HepG2 (cell line): ENCODE results near the gene RNPS1. TPM values are rescaled to one million over a fixed set of nuclear protein-coding genes. Genes with fewer than 3 reads are reported as not detected.

Source experiments
- CEBPB ChIP-seq: IDR thresholded peaks from 2 replicates; pipeline ENCODE4 v1.6.1; 2011; ENCODE audit warnings: low read depth, low read length, improper control_type of control experiment, borderline replicate concordance
- FUBP1 ChIP-seq: sonication (generic); formaldehyde crosslinking; IDR thresholded peaks from 2 replicates; pipeline ENCODE4 v1.5.1; 2020; ENCODE audit warnings: missing genetic modification reagents, mild to moderate bottlenecking, borderline replicate concordance
- HNRNPLL ChIP-seq: fragments of 200-400 bp; formaldehyde crosslinking; IDR thresholded peaks from 2 replicates; pipeline ENCODE4 v1.6.1; 2017; ENCODE audit warnings: mild to moderate bottlenecking, low read depth, low read length; ENCODE audit not compliant: poor library complexity, severe bottlenecking
- KDM6A ChIP-seq: IDR thresholded peaks from 2 replicates; pipeline ENCODE4 v1.6.1; 2016; ENCODE audit warnings: low read depth
- MXD3 ChIP-seq: IDR thresholded peaks from 2 replicates; pipeline ENCODE4 v1.6.1; 2016; ENCODE audit warnings: mild to moderate bottlenecking, missing biosample characterization, missing genetic modification reagents
- NAIF1 ChIP-seq: sonication (generic); formaldehyde crosslinking; IDR thresholded peaks from 2 replicates; pipeline ENCODE4 v1.5.0; 2020; ENCODE audit warnings: mild to moderate bottlenecking, missing genetic modification reagents, borderline replicate concordance
- NONO ChIP-seq, 2 experiments: fragments of 450-650 bp in 1 of 2; sonication (generic) in 1 of 2; formaldehyde crosslinking in 1 of 2; IDR thresholded peaks in 1 of 2; conservative IDR thresholded peaks in 1 of 2; 2 replicates each; pipeline versions ENCODE4 v1.6.1 to v1.8.0; 2017 to 2022; ENCODE audit warnings: mild to moderate bottlenecking in 1 of 2, missing genetic modification reagents in 1 of 2, moderate library complexity in 1 of 2
- PRPF4 ChIP-seq: fragments of 200-400 bp; formaldehyde crosslinking; IDR thresholded peaks from 2 replicates; pipeline ENCODE4 v1.6.1; 2016; ENCODE audit warnings: low read length, low read depth; ENCODE audit not compliant: poor library complexity, severe bottlenecking
- SIN3B ChIP-seq: fragments of 150-350 bp; IDR thresholded peaks from 2 replicates; pipeline ENCODE4 v1.6.1; 2014; ENCODE audit warnings: low read length
- THRA ChIP-seq: sonication (generic); formaldehyde crosslinking; IDR thresholded peaks from 2 replicates; pipeline ENCODE4 v1.4.0; 2020; ENCODE audit warnings: missing genetic modification reagents, borderline replicate concordance
- TRIM22 ChIP-seq: fragments of 450-650 bp; IDR thresholded peaks from 2 replicates; pipeline ENCODE4 v1.6.1; 2017
- ZBTB4 ChIP-seq: sonication (generic); formaldehyde crosslinking; IDR thresholded peaks from 2 replicates; pipeline ENCODE4 v1.4.0; 2020; ENCODE audit warnings: missing genetic modification reagents, mild to moderate bottlenecking, borderline replicate concordance
- ZFP1 ChIP-seq: IDR thresholded peaks from 2 replicates; pipeline ENCODE4 v1.6.1; 2016
- ZMYM4 ChIP-seq: sonication (generic); formaldehyde crosslinking; IDR thresholded peaks from 2 replicates; pipeline ENCODE4 v1.8.1; 2023; ENCODE audit warnings: mild to moderate bottlenecking, missing genetic modification reagents
- ZNF275 ChIP-seq: sonication (generic); formaldehyde crosslinking; IDR thresholded peaks from 2 replicates; pipeline ENCODE4 v1.8.0; 2022; ENCODE audit warnings: missing genetic modification reagents, mild to moderate bottlenecking, inconsistent platforms, borderline replicate concordance
- ZNF33B ChIP-seq: sonication (generic); formaldehyde crosslinking; IDR thresholded peaks from 2 replicates; pipeline ENCODE4 v1.5.1; 2020; ENCODE audit warnings: mild to moderate bottlenecking, missing genetic modification reagents
- ZNF570 ChIP-seq: sonication (generic); formaldehyde crosslinking; IDR thresholded peaks from 2 replicates; pipeline ENCODE4 v1.4.0; 2020; ENCODE audit warnings: mild to moderate bottlenecking, missing genetic modification reagents, borderline replicate concordance
- polyA plus RNA-seq, 8 experiments: library from polyadenylated mRNA; depleted of rRNA in 3 of 8; stranded (reverse) in 7 of 8; unstranded in 1 of 8; fragments of >200 nt; fragmentation: Illumina TruSeq in 4 of 8; extraction: Trizol in 4 of 8; gene quantifications; 2 replicates each; pipeline versions ENCODE4 v1.2.1 to v1.2.3, GENCODE V29; 2011 to 2016; ENCODE audit warnings: low read depth in 4 of 8, missing spikeins in 1 of 8, mixed read lengths in 1 of 8; ENCODE audit not compliant: insufficient read depth in 1 of 8
- total RNA-seq, 5 experiments: library from RNA; depleted of rRNA; stranded (reverse); fragments of >200 nt; fragmentation: Illumina TruSeq; extraction: Trizol; gene quantifications; 2 replicates each; pipeline ENCODE4 v1.2.3, GENCODE V29; 2016; ENCODE audit warnings: low read depth in 1 of 5

RNPS1 gene
- total and polyA plus RNA-seq, 2 of the 13 experiments (the other 11 are each of a cell fraction or from before 2014, with no cell fraction given) = 126 to 133 TPM

- TF ChIP-seq NAIF1 (CRISPR knock-in tag) (0 out of 2 replicates have a peak, but pooled peaks have one; percentile 17), ZNF570 (no peak), SIN3B (no peak), FUBP1 (CRISPR knock-in tag) (no peak), TRIM22 (no peak), KDM6A (CRISPR knock-in tag) (no peak), THRA (peak; percentile 69), ZNF33B (CRISPR knock-in tag) (no peak), ZBTB4 (no peak), ZNF275 (CRISPR knock-in tag) (peak; percentile 80), ZFP1 (CRISPR knock-in tag) (no peak; the same call in 1 of the 2 replicates), ZMYM4 (peak; percentile 81), PRPF4 (no peak), CEBPB (peak; percentile 99), NONO (IDR thresholded peaks at IDR 0.05) (no peak), NONO (CRISPR knock-in tag; conservative IDR thresholded peaks at IDR 0.05) (peak; percentile 98), HNRNPLL (peak; percentile 91), MXD3 (peak; percentile 84)
These were observed 44.5 kb downstream of the RNPS1 start, which contains the start of gene E4F1 (continued) for GRCh38 chr16:2223221-2223941.
